Measurements from ENCODE around the gene CD27.

DNA sequence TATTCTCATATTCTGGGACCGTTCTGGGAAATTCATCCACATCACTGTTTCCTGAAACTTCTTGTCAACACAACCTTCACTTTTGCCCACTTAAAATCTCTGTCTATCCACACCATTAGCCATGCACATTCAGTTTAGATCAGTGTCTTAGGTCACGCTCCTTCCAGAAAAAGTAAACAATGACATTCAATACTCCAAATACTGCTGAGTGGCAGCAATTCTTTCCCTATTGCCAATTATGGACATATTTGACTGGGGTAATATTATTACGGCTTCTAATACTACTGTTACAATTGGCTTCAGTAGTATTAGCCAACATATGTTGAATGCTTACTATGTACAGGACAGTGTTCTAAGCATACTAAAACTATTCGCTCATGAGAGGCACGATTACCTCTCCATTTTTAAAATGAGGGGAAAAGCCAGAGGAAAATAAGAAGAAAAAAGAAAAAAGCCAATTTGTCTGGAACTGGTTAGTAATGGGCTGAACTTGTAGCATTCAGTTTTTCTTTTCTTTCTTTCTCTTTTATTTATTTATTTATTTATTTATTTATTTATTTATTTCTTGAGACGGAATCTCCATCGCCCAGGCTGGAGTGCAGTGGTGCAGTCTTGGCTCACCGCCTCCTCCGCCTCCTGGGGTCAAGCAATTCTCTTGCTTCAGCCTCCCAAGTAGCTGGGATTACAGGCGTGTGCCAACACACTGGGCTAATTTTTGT lies 37.4 kb upstream of the CD27 start:
- TF ChIP-seq, protein P1, sequence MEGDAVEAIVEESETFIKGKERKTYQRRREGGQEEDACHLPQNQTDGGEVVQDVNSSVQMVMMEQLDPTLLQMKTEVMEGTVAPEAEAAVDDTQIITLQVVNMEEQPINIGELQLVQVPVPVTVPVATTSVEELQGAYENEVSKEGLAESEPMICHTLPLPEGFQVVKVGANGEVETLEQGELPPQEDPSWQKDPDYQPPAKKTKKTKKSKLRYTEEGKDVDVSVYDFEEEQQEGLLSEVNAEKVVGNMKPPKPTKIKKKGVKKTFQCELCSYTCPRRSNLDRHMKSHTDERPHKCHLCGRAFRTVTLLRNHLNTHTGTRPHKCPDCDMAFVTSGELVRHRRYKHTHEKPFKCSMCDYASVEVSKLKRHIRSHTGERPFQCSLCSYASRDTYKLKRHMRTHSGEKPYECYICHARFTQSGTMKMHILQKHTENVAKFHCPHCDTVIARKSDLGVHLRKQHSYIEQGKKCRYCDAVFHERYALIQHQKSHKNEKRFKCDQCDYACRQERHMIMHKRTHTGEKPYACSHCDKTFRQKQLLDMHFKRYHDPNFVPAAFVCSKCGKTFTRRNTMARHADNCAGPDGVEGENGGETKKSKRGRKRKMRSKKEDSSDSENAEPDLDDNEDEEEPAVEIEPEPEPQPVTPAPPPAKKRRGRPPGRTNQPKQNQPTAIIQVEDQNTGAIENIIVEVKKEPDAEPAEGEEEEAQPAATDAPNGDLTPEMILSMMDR (conservative IDR thresholded peaks at IDR 0.05; ENCODE audit: low read depth, low read length) = no peak
- TF ChIP-seq EZH2 (IDR thresholded peaks at IDR 0.05; ENCODE audit: borderline replicate concordance, low read depth, low read length, poor library complexity, severe bottlenecking) = no peak
